ENCODE data around the gene STK32B. TPM values are rescaled to one million over a fixed set of nuclear protein-coding genes. Genes with fewer than 3 reads are reported as not detected.

STK32B gene
- total RNA-seq, 1 donor from 2014 or later, result 0.56 TPM

- no peak for TF ChIP-seq CTCF (IDR thresholded peaks at IDR 0.05; ENCODE audit: unreplicated experiment)
- Mint-ChIP-seq H3K27me3 (ENCODE audit: unreplicated experiment) (peaks cover 2% of the 10 kb centered on the region), H3K36me3 (ENCODE audit: low read depth, unreplicated experiment) (no peaks in the 10 kb centered on the region), H3K4me1 (ENCODE audit: unreplicated experiment) (no peaks in the 10 kb centered on the region), H3K27ac (ENCODE audit: unreplicated experiment) (no peak overlapping the region), H3K4me3 (ENCODE audit: unreplicated experiment) (no peak overlapping the region), H3K9me3 (ENCODE audit: unreplicated experiment) (no peaks in the 10 kb centered on the region)
- DNase-seq (ENCODE audit: low spot score), result no peak
Observed at GRCh38 chr4:5143940-5144339, 92.7 kb downstream of the STK32B start.

GRCh38 chr4:5144384-5144783, 93.1 kb downstream of the STK32B start:
- Mint-ChIP-seq H3K4me3 (ENCODE audit: unreplicated experiment) (no peak overlapping the region), H3K4me1 (ENCODE audit: unreplicated experiment) (no peaks in the 10 kb centered on the region), H3K27ac (ENCODE audit: unreplicated experiment) (no peak overlapping the region), H3K9me3 (ENCODE audit: unreplicated experiment) (no peaks in the 10 kb centered on the region), H3K27me3 (ENCODE audit: unreplicated experiment) (no peaks in the 10 kb centered on the region), H3K36me3 (ENCODE audit: low read depth, unreplicated experiment) (no peaks in the 10 kb centered on the region)
- no peak for DNase-seq (ENCODE audit: low spot score)
- no peak for TF ChIP-seq CTCF (IDR thresholded peaks at IDR 0.05; ENCODE audit: unreplicated experiment)

- Mint-ChIP-seq H3K36me3 (ENCODE audit: low read depth, unreplicated experiment) (no peaks in the 10 kb centered on the region), H3K4me3 (ENCODE audit: unreplicated experiment) (no peak overlapping the region), H3K9me3 (ENCODE audit: unreplicated experiment) (no peaks in the 10 kb centered on the region), H3K27me3 (ENCODE audit: unreplicated experiment) (no peaks in the 10 kb centered on the region), H3K27ac (ENCODE audit: unreplicated experiment) (no peak overlapping the region), H3K4me1 (ENCODE audit: unreplicated experiment) (no peaks in the 10 kb centered on the region)
- DNase-seq (ENCODE audit: low spot score), result no peak
- TF ChIP-seq CTCF (IDR thresholded peaks at IDR 0.05; ENCODE audit: unreplicated experiment), result no peak
Observed at GRCh38 chr4:5146248-5146647, 95.0 kb downstream of the STK32B start.

- Mint-ChIP-seq H3K4me1 (ENCODE audit: unreplicated experiment) (no peaks in the 10 kb centered on the region), H3K36me3 (ENCODE audit: low read depth, unreplicated experiment) (no peaks in the 10 kb centered on the region), H3K27me3 (ENCODE audit: unreplicated experiment) (peaks cover 2% of the 10 kb centered on the region), H3K4me3 (ENCODE audit: unreplicated experiment) (no peak overlapping the region), H3K27ac (ENCODE audit: unreplicated experiment) (no peak overlapping the region), H3K9me3 (ENCODE audit: unreplicated experiment) (no peaks in the 10 kb centered on the region)
- TF ChIP-seq CTCF (IDR thresholded peaks at IDR 0.05; ENCODE audit: unreplicated experiment), result no peak
- no peak for DNase-seq (ENCODE audit: low spot score)
Observed at GRCh38 chr4:5152521-5152920, 101.2 kb downstream of the STK32B start.

- H3K36me3 Mint-ChIP-seq (ENCODE audit: low read depth, unreplicated experiment), result no peaks in the 10 kb centered on the region
- no peak for DNase-seq (ENCODE audit: low spot score)
- no peaks in the 10 kb centered on the region for H3K4me1 Mint-ChIP-seq (ENCODE audit: unreplicated experiment)
- H3K9me3 Mint-ChIP-seq (ENCODE audit: unreplicated experiment), result no peaks in the 10 kb centered on the region
- no peak for TF ChIP-seq CTCF (IDR thresholded peaks at IDR 0.05; ENCODE audit: unreplicated experiment)
- H3K4me3 Mint-ChIP-seq (ENCODE audit: unreplicated experiment), result no peak overlapping the region
- peaks cover 2% of the 10 kb centered on the region for H3K27me3 Mint-ChIP-seq (ENCODE audit: unreplicated experiment)
- no peak overlapping the region for H3K27ac Mint-ChIP-seq (ENCODE audit: unreplicated experiment)
Observed at GRCh38 chr4:5156682-5157081, 105.4 kb downstream of the STK32B start.
